ENCODE measurements around the gene NAIF1. TPM values are rescaled to one million over a fixed set of nuclear protein-coding genes. Genes with fewer than 3 reads are reported as not detected.

The NAIF1 gene
- polyA plus RNA-seq, 2 of the 4 experiments (the other 2 are of a cell fraction) = 6.0 to 7.5 TPM

GRCh38 chr9:128099231-128099931 lies 32.3 kb upstream of the NAIF1 start:
- WGBS (ENCODE audit: missing lambda C conversion rate) = 89% methylated on average over 16 of the region's 16 CpGs
- no peak for ATAC-seq
- no peak for TF ChIP-seq TP53 (CRISPR knock-in tag; IDR thresholded peaks at IDR 0.05)
- no peak for TF ChIP-seq E2F6 (IDR thresholded peaks at IDR 0.05; ENCODE audit: borderline replicate concordance, low read depth)
- no peak for TF ChIP-seq RARB (CRISPR knock-in tag; IDR thresholded peaks at IDR 0.05)
- TF ChIP-seq NR3C1 (IDR thresholded peaks at IDR 0.05) = no peak
- TF ChIP-seq FOSB (CRISPR knock-in tag; IDR thresholded peaks at IDR 0.05) = no peak
- no peak for TF ChIP-seq EP300 (IDR thresholded peaks at IDR 0.05)
- TF ChIP-seq BHLHE40 (IDR thresholded peaks at IDR 0.05; ENCODE audit: low read depth, low read length) = no peak
- no peak for TF ChIP-seq SREBF2 (IDR thresholded peaks at IDR 0.05)
- no peak for TF ChIP-seq CBX2 (IDR thresholded peaks at IDR 0.05; ENCODE audit: borderline replicate concordance, low read depth)
- TF ChIP-seq PHF8 (IDR thresholded peaks at IDR 0.05; ENCODE audit: borderline replicate concordance, low read depth) = no peak
- TF ChIP-seq ZFP36 (IDR thresholded peaks at IDR 0.05; ENCODE audit: borderline replicate concordance, partially characterized antibody) = no peak
- TF ChIP-seq ATOH8 (CRISPR knock-in tag; IDR thresholded peaks at IDR 0.05; ENCODE audit: low read depth) = no peak
- TF ChIP-seq MYC (IDR thresholded peaks at IDR 0.05; ENCODE audit: borderline replicate concordance, low read length) = no peak
- Histone ChIP-seq H3K9me3 (no peaks in the 10 kb centered on the region), H3K4me1 (peaks cover 37% of the 10 kb centered on the region), H3K27ac (peak overlapping the region; percentile 81 to 90), H3K4me3 (peak overlapping the region; percentile 59), H3K4me2 (peak overlapping the region; percentile 95)
- no peak for FAIRE-seq
- DNase-seq (ENCODE audit: low read depth in 1 of 2, low spot score in 1 of 2) = no peak
- ChIA-PET POLR2A (interaction anchor here (1.0 kb wide), 1 partner anchor 10 kb away, joined by 4 read pairs; no protein-coding TSS in a partner anchor), CTCF (interaction anchor here (1.1 to 19.6 kb wide), 8 partner anchors 8 to 155 kb away, joined by 3 to 290 read pairs (median 4); partner anchors contain the start of gene EEIG1)

GRCh38 chr9:128098297-128099230 lies 31.4 kb upstream of the NAIF1 start:
- peak; percentile 92 to 93 for DNase-seq (ENCODE audit: low read depth in 1 of 2, low spot score in 1 of 2)
- FAIRE-seq = no peak
- CTCF ChIA-PET = interaction anchor here (0.6 to 19.6 kb wide), 12 partner anchors 8 to 165 kb away, joined by 3 to 290 read pairs (median 3); no protein-coding TSS in a partner anchor
- Histone ChIP-seq H3K27ac (peak overlapping the region; percentile 81 to 90), H3K9me3 (no peaks in the 10 kb centered on the region), H3K4me2 (peak overlapping the region; percentile 95), H3K4me1 (peaks cover 45% of the 10 kb centered on the region), H3K4me3 (peak overlapping the region; percentile 59)
- POLR2A ChIA-PET = interaction anchor here (0.7 to 1.0 kb wide), 3 partner anchors 9 to 30 kb away, joined by 3 to 4 read pairs (median 3); no protein-coding TSS in a partner anchor
- WGBS (ENCODE audit: missing lambda C conversion rate) = 18% methylated on average over 29 of the region's 32 CpGs
- ATAC-seq = peak; percentile 80
- TF ChIP-seq MAZ (IDR thresholded peaks at IDR 0.05; ENCODE audit: borderline replicate concordance, low read depth, low read length) (no peak), RFX5 (IDR thresholded peaks at IDR 0.05) (peak; percentile 56; the same call in 1 of the 2 replicates), USF2 (IDR thresholded peaks at IDR 0.05) (peak; percentile 51), CHD2 (IDR thresholded peaks at IDR 0.05; ENCODE audit: low read length, partially characterized antibody) (no peak), MAFK (IDR thresholded peaks at IDR 0.05; ENCODE audit: partially characterized antibody) (no peak), CTCF (IDR thresholded peaks at IDR 0.05) (no peak), FOSL2 (IDR thresholded peaks at IDR 0.05) (no peak), FOSL2 (CRISPR knock-in tag; IDR thresholded peaks at IDR 0.05) (peak; percentile 64), RARB (CRISPR knock-in tag; IDR thresholded peaks at IDR 0.05) (no peak), RAD21 (conservative IDR thresholded peaks at IDR 0.05 in 1 of 2, IDR thresholded peaks at IDR 0.05 in 1 of 2) (no peak), NFE2L2 (conservative IDR thresholded peaks at IDR 0.05; ENCODE audit: low read length) (no peak), MAX (IDR thresholded peaks at IDR 0.05) (peak; percentile 94), EHF (CRISPR knock-in tag; IDR thresholded peaks at IDR 0.05) (no peak), ATOH8 (CRISPR knock-in tag; IDR thresholded peaks at IDR 0.05; ENCODE audit: low read depth) (no peak), BHLHE40 (IDR thresholded peaks at IDR 0.05; ENCODE audit: low read depth, low read length) (peak; percentile 87), E2F6 (IDR thresholded peaks at IDR 0.05; ENCODE audit: borderline replicate concordance, low read depth) (peak; percentile 24; the same call in 1 of the 2 replicates), MYC (IDR thresholded peaks at IDR 0.05; ENCODE audit: borderline replicate concordance, low read length) (peak; percentile 94)

Data from A549 (cell line).